T-cell (primary cell): ENCODE results near the gene TENM4. TPM values are rescaled to one million over a fixed set of nuclear protein-coding genes. Genes with fewer than 3 reads are reported as not detected.

Experiments
- ATAC-seq, 4 experiments: fragments of 200-7000 bp in 3 of 4; fragments of 150-1000 bp in 1 of 4; cut with Tn5 transposase; replicated peaks in 1 of 4; 1 replicate in 3 of 4; 2 replicates in 1 of 4; pipeline ENCODE4 v1.10.0; 2021; ENCODE audit warnings: moderate library complexity in 3 of 4, mild to moderate bottlenecking in 2 of 4, moderate number of reproducible peaks in 1 of 4
- CTCF ChIA-PET, 2 donors: fragments of 300-600 bp; sonication (Branson Sonifier 250); formaldehyde crosslinking; loops; one replicate each; lab custom pipeline; 2022; ENCODE audit warnings: antibody characterized with exemption in 2 of 2; lab: Charles Lee
- POLR2A ChIA-PET, 2 donors: fragments of 300-600 bp; sonication (Branson Sonifier 250); formaldehyde crosslinking; loops; one replicate each; lab custom pipeline; 2022; ENCODE audit warnings: antibody characterized with exemption in 2 of 2; lab: Charles Lee
- DNase-seq, 35 experiments: peaks; one replicate each; pipeline versions ENCODE4 v3.0.0 to v3.0.0-alpha.2; 2013 to 2023
- H3K27ac ChIP-seq: one replicate; pipeline ENCODE4 v1.5.1; 2013; ENCODE audit warnings: low read length
- H3K27me3 ChIP-seq, 2 experiments: replicated peaks in 1 of 2; 1 replicate in 1 of 2; 2 replicates in 1 of 2; pipeline versions ENCODE4 v1.6.1 to v1.7.0; 2013; ENCODE audit warnings: low read length in 1 of 2, mixed read lengths in 1 of 2; ENCODE audit not compliant: control insufficient read depth in 2 of 2, insufficient read depth in 2 of 2; ENCODE audit errors: extremely low read depth in 1 of 2
- H3K36me3 ChIP-seq, 2 donors: 1 replicate in 1 of 2; 2 replicates in 1 of 2; pipeline versions ENCODE4 v1.6.1 to v1.7.0; 2013; ENCODE audit warnings: low read length in 1 of 2; ENCODE audit not compliant: control insufficient read depth in 2 of 2, insufficient read depth in 1 of 2; ENCODE audit errors: extremely low read depth in 1 of 2
- H3K4me1 ChIP-seq, 2 experiments: 1 replicate in 1 of 2; 2 replicates in 1 of 2; pipeline versions ENCODE4 v1.6.1 to v1.7.0; 2013; ENCODE audit warnings: low read length in 2 of 2, mixed read lengths in 1 of 2; ENCODE audit not compliant: insufficient read depth in 2 of 2, control insufficient read depth in 1 of 2; ENCODE audit errors: extremely low read depth in 1 of 2
- H3K4me3 ChIP-seq, 2 donors: 1 replicate in 1 of 2; 2 replicates in 1 of 2; pipeline versions ENCODE4 v1.5.1 to v1.7.0; 2013; ENCODE audit warnings: mild to moderate bottlenecking in 2 of 2, low read length in 1 of 2, moderate library complexity in 1 of 2; ENCODE audit not compliant: control insufficient read depth in 1 of 2; ENCODE audit errors: extremely low read depth in 1 of 2
- H3K9me3 ChIP-seq: 2 replicates; pipeline ENCODE4 v1.7.0; 2013
- H3K27ac Mint-ChIP-seq, 2 donors: one replicate each; pipeline ENCODE4 v1.8.0; 2020 to 2021; ENCODE audit warnings: mild to moderate bottlenecking in 2 of 2, mixed read lengths in 2 of 2
- H3K27me3 Mint-ChIP-seq, 2 donors: one replicate each; pipeline ENCODE4 v1.8.0; 2021 to 2022; ENCODE audit warnings: mixed read lengths in 2 of 2
- H3K36me3 Mint-ChIP-seq: one replicate; pipeline ENCODE4 v1.8.0; 2021; ENCODE audit warnings: mixed read lengths
- H3K4me1 Mint-ChIP-seq, 3 donors: one replicate each; pipeline ENCODE4 v1.8.0; 2020 to 2022; ENCODE audit warnings: mixed read lengths in 3 of 3, mild to moderate bottlenecking in 1 of 3
- H3K4me3 Mint-ChIP-seq, 3 donors: one replicate each; pipeline ENCODE4 v1.8.0; 2020 to 2022; ENCODE audit warnings: mild to moderate bottlenecking in 3 of 3, mixed read lengths in 3 of 3, moderate library complexity in 3 of 3
- H3K9me3 Mint-ChIP-seq, 3 donors: one replicate each; pipeline ENCODE4 v1.8.0; 2020 to 2022; ENCODE audit warnings: mixed read lengths in 3 of 3
- WGBS: methylation state at CpG from one replicate; pipeline ENCODE4 v1.1.5; 2013; ENCODE audit warnings: missing lambda C conversion rate; ENCODE audit not compliant: insufficient coverage; 5-methylcytosine and 5-hydroxymethylcytosine counted together
- total RNA-seq, 35 experiments: library from RNA in 6 of 35; stranded (reverse) in 6 of 35; fragments of 120-200 nt in 1 of 35; gene quantifications; one replicate each; pipeline versions ENCODE4 v1.2.1 to v1.2.4 and lab custom pipeline; 2013 to 2026

Gene TENM4
- total RNA-seq, 5 donors from 2014 or later (not counting 1 experiment from before 2014, with no cell fraction given), result 0.03 to 0.35 (median 0.03) TPM; not detected in 2

DNA sequence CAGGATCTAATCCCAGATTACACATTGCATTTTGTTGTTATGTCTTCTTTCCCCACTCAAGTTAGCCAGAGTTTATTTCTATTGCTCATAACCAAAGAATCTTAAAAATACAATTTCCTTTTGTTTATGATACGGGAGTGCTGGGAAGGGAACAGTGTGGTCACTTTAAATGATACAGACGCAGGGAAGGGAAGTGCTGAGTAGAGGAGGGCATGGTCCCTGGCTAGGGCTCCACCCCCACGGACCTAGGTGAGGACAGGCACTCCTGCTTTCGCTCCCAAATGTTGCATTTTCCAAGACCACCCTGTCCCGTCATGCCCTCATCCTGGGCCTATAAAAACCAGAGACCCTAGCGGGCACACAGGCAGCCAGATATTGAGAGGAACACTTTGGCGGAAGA, 835.5 kb downstream of the TENM4 start:
- ChIA-PET CTCF (no interaction called here), POLR2A (no interaction called here)
- H3K27ac Mint-ChIP-seq, result no peak overlapping the region

DNA sequence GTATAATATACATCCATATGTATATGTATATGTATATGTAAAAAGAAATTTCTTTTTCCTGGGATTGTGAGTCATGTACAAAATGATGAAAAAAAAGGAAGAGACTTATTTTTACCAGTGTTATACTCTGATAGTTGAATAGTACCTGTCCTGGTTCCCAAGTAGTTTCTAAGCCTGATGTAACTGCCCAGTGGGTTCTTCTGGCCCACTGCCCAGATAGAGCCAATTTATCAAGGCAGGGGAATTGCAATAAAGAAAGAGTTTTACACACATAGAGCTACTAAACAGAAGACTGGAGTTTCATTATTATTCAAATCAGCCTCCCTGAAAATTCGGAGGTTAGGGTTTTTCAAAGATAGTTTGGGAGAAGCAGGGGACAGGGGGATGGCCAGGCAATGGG, 837.0 kb downstream of the TENM4 start:
- no peak overlapping the region for H3K27ac Mint-ChIP-seq
- DNase-seq (no peak), ATAC-seq (no peak)
- peaks cover 26 to 30% of the 10 kb centered on the region in 2 donors for H3K27me3 Mint-ChIP-seq
- no CpG with 5 or more reads among the region's 1 CpG for WGBS
- H3K4me1 Mint-ChIP-seq, result no peaks in the 10 kb centered on the region
- peaks cover 0 to 14% of the 10 kb centered on the region in 2 experiments for H3K27me3 ChIP-seq
- H3K4me3 ChIP-seq, result no peak overlapping the region
- H3K9me3 Mint-ChIP-seq, result peaks cover 0 to 4% (median 0%) of the 10 kb centered on the region in 3 donors
- no peak overlapping the region for H3K4me3 Mint-ChIP-seq
- no peaks in the 10 kb centered on the region for H3K36me3 ChIP-seq
- ChIA-PET CTCF (no interaction called here), POLR2A (no interaction called here)
- H3K27ac ChIP-seq, result no peak overlapping the region
- no peaks in the 10 kb centered on the region for H3K4me1 ChIP-seq
- H3K9me3 ChIP-seq, result no peaks in the 10 kb centered on the region
- no peaks in the 10 kb centered on the region for H3K36me3 Mint-ChIP-seq

More for the DNA sequence above, 835.5 kb downstream of the TENM4 start:
- no peak overlapping the region for H3K4me3 ChIP-seq
- H3K27ac ChIP-seq, result no peak overlapping the region
- Mint-ChIP-seq H3K4me1 (no peaks in the 10 kb centered on the region), H3K9me3 (no peaks in the 10 kb centered on the region), H3K27me3 (peaks cover 26 to 29% of the 10 kb centered on the region in 2 donors), H3K36me3 (no peaks in the 10 kb centered on the region), H3K4me3 (no peak overlapping the region)
- H3K4me1 ChIP-seq, result no peaks in the 10 kb centered on the region
- ATAC-seq (no peak), DNase-seq (no peak)
- peaks cover 0 to 14% of the 10 kb centered on the region in 2 experiments for H3K27me3 ChIP-seq
- no peaks in the 10 kb centered on the region for H3K36me3 ChIP-seq
- H3K9me3 ChIP-seq, result no peaks in the 10 kb centered on the region
- 81% methylated on average over 6 of the region's 7 CpGs for WGBS
